ENCODE data around the gene AADACL4. TPM values are rescaled to one million over a fixed set of nuclear protein-coding genes. Genes with fewer than 3 reads are reported as not detected.

Gene AADACL4
- total and polyA plus RNA-seq, 2 experiments from 2014 or later, result 0.20 TPM; not detected in 1

- Histone ChIP-seq H2AFZ (no peak overlapping the region), H3K27me3 (no peaks in the 10 kb centered on the region), H3K4me2 (no peak overlapping the region), H3K4me3 (no peak overlapping the region), H3K27ac (no peak overlapping the region), H4K20me1 (ENCODE audit: insufficient read depth, poor library complexity, severe bottlenecking) (no peaks in the 10 kb centered on the region), H3K79me2 (no peaks in the 10 kb centered on the region), H3K36me3 (replicated peaks; ENCODE audit: insufficient read depth, low read depth) (no peaks in the 10 kb centered on the region), H3K9me2 (replicated peaks; ENCODE audit: insufficient read depth) (no peaks in the 10 kb centered on the region), H3K9me3 (ENCODE audit: low read depth) (no peaks in the 10 kb centered on the region), H3K4me1 (ENCODE audit: insufficient read depth) (peaks cover 11% of the 10 kb centered on the region)
- WGBS (ENCODE audit: low lambda C conversion rate, missing lambda C conversion rate), result 88% methylated on average over 7 of the region's 7 CpGs
- TF ChIP-seq CTCF (IDR thresholded peaks at IDR 0.05; ENCODE audit: poor library complexity) (no peak), EZH2 (IDR thresholded peaks at IDR 0.05; ENCODE audit: borderline replicate concordance) (no peak), EZH2phosphoT487 (IDR thresholded peaks at IDR 0.05; ENCODE audit: low read depth, severe bottlenecking, unreplicated experiment) (no peak)
- no peak for DNase-seq (ENCODE audit: low spot score)
Observed at GRCh38 chr1:12648741-12649140, 4.9 kb downstream of the AADACL4 start.

- 26% methylated on average over 5 of the region's 5 CpGs for WGBS (ENCODE audit: low lambda C conversion rate, missing lambda C conversion rate)
- H3K27ac ChIP-seq, result no peak overlapping the region
- no peaks in the 10 kb centered on the region for H3K9me2 ChIP-seq (replicated peaks; ENCODE audit: insufficient read depth)
- no peak for TF ChIP-seq EZH2 (IDR thresholded peaks at IDR 0.05; ENCODE audit: borderline replicate concordance)
- H3K79me2 ChIP-seq, result no peaks in the 10 kb centered on the region
- no peak for DNase-seq (ENCODE audit: low spot score)
- peaks cover 21% of the 10 kb centered on the region for H3K4me1 ChIP-seq (ENCODE audit: insufficient read depth)
- no peaks in the 10 kb centered on the region for H4K20me1 ChIP-seq (ENCODE audit: insufficient read depth, poor library complexity, severe bottlenecking)
- no peaks in the 10 kb centered on the region for H3K27me3 ChIP-seq
- H3K4me3 ChIP-seq, result no peak overlapping the region
- H2AFZ ChIP-seq, result no peak overlapping the region
- peak overlapping the region; percentile 0 for H3K4me2 ChIP-seq
- H3K9me3 ChIP-seq (ENCODE audit: low read depth), result no peaks in the 10 kb centered on the region
- no peaks in the 10 kb centered on the region for H3K36me3 ChIP-seq (replicated peaks; ENCODE audit: insufficient read depth, low read depth)
Observed at GRCh38 chr1:12649971-12650421, 6.1 kb downstream of the AADACL4 start.

- no peak for TF ChIP-seq CTCF (IDR thresholded peaks at IDR 0.05; ENCODE audit: poor library complexity)
- TF ChIP-seq EZH2phosphoT487 (IDR thresholded peaks at IDR 0.05; ENCODE audit: low read depth, severe bottlenecking, unreplicated experiment), result no peak
- TF ChIP-seq EZH2 (IDR thresholded peaks at IDR 0.05; ENCODE audit: borderline replicate concordance), result no peak
- Histone ChIP-seq H3K9me2 (replicated peaks; ENCODE audit: insufficient read depth) (no peaks in the 10 kb centered on the region), H3K4me2 (peak overlapping the region; percentile 27), H3K27me3 (no peaks in the 10 kb centered on the region), H2AFZ (no peak overlapping the region), H3K4me3 (no peak overlapping the region), H3K9me3 (ENCODE audit: low read depth) (no peaks in the 10 kb centered on the region), H3K79me2 (no peaks in the 10 kb centered on the region), H3K36me3 (replicated peaks; ENCODE audit: insufficient read depth, low read depth) (no peaks in the 10 kb centered on the region), H4K20me1 (ENCODE audit: insufficient read depth, poor library complexity, severe bottlenecking) (no peaks in the 10 kb centered on the region), H3K27ac (peak overlapping the region; percentile 52), H3K4me1 (ENCODE audit: insufficient read depth) (peaks cover 23% of the 10 kb centered on the region)
- no peak for DNase-seq (ENCODE audit: low spot score)
- 62% methylated on average over 4 of the region's 4 CpGs for WGBS (ENCODE audit: low lambda C conversion rate, missing lambda C conversion rate)
Observed at GRCh38 chr1:12654004-12654567, 10.2 kb downstream of the AADACL4 start.

- H3K4me2 ChIP-seq, result peak overlapping the region; percentile 27
- H3K4me1 ChIP-seq (ENCODE audit: insufficient read depth), result peaks cover 21% of the 10 kb centered on the region
- peak; percentile 49 for DNase-seq (ENCODE audit: low spot score)
- no peaks in the 10 kb centered on the region for H3K9me3 ChIP-seq (ENCODE audit: low read depth)
- TF ChIP-seq EZH2phosphoT487 (IDR thresholded peaks at IDR 0.05; ENCODE audit: low read depth, severe bottlenecking, unreplicated experiment) (no peak), CTCF (IDR thresholded peaks at IDR 0.05; ENCODE audit: poor library complexity) (no peak), EZH2 (IDR thresholded peaks at IDR 0.05; ENCODE audit: borderline replicate concordance) (no peak)
- no peaks in the 10 kb centered on the region for H4K20me1 ChIP-seq (ENCODE audit: insufficient read depth, poor library complexity, severe bottlenecking)
- no peaks in the 10 kb centered on the region for H3K9me2 ChIP-seq (replicated peaks; ENCODE audit: insufficient read depth)
- peak overlapping the region; percentile 64 for H3K27ac ChIP-seq
- WGBS (ENCODE audit: low lambda C conversion rate, missing lambda C conversion rate), result 51% methylated on average over 8 of the region's 8 CpGs
- no peak overlapping the region for H3K4me3 ChIP-seq
- H3K79me2 ChIP-seq, result no peaks in the 10 kb centered on the region
- H2AFZ ChIP-seq, result no peak overlapping the region
- no peaks in the 10 kb centered on the region for H3K36me3 ChIP-seq (replicated peaks; ENCODE audit: insufficient read depth, low read depth)
- no peaks in the 10 kb centered on the region for H3K27me3 ChIP-seq
Observed at GRCh38 chr1:12654657-12655056, 10.8 kb downstream of the AADACL4 start.

Data from hepatocyte (in vitro differentiated cells).